Calu3 (cell line): ENCODE results near the gene TMEM184B. TPM values are rescaled to one million over a fixed set of nuclear protein-coding genes. Genes with fewer than 3 reads are reported as not detected.

Experiments
- BruUV-seq: library from RNA; stranded (reverse); fragments of 400-500 nt; replicated peaks from 2 replicates; lab custom pipeline; 2021; lab: Mats Ljungman, UMichigan
- CTCF ChIA-PET: fragments of 300-600 bp; sonication (Branson Sonifier 250); formaldehyde crosslinking; loops from one replicate; lab custom pipeline; 2022; ENCODE audit warnings: antibody characterized with exemption; lab: Charles Lee
- DNase-seq: peaks from one replicate; pipeline ENCODE4 v3.0.0; 2022
- H3K27ac Mint-ChIP-seq: one replicate; pipeline ENCODE4 v1.8.0; 2022; ENCODE audit warnings: mixed read lengths; ENCODE audit not compliant: unreplicated experiment
- H3K27me3 Mint-ChIP-seq: one replicate; pipeline ENCODE4 v1.8.0; 2022; ENCODE audit warnings: mixed read lengths; ENCODE audit not compliant: unreplicated experiment
- H3K36me3 Mint-ChIP-seq: one replicate; pipeline ENCODE4 v1.8.0; 2022; ENCODE audit warnings: mild to moderate bottlenecking, moderate library complexity, mixed read lengths; ENCODE audit not compliant: insufficient read depth, unreplicated experiment
- H3K4me1 Mint-ChIP-seq: one replicate; pipeline ENCODE4 v1.8.0; 2022; ENCODE audit warnings: mild to moderate bottlenecking, low read depth, mixed read lengths; ENCODE audit not compliant: unreplicated experiment
- H3K4me3 Mint-ChIP-seq: one replicate; pipeline ENCODE4 v1.8.0; 2022; ENCODE audit warnings: mild to moderate bottlenecking, low read depth, moderate library complexity, mixed read lengths; ENCODE audit not compliant: unreplicated experiment
- H3K9me3 Mint-ChIP-seq: one replicate; pipeline ENCODE4 v1.8.0; 2022; ENCODE audit warnings: low read depth, mixed read lengths; ENCODE audit not compliant: unreplicated experiment
- CTCF ChIP-seq: fragments of 200-600 bp; IDR thresholded peaks from one replicate; pipeline ENCODE4 v1.8.0; 2022; ENCODE audit warnings: antibody characterized with exemption; ENCODE audit not compliant: unreplicated experiment
- intact Hi-C: fragments of 100-400 bp; cut with micrococcal nuclease; formaldehyde crosslinking; loops from one replicate; pipeline ENCODE4 v1.10.0; 2022; ENCODE audit not compliant: unreplicated experiment
- total RNA-seq: library from RNA; stranded (reverse); gene quantifications from 2 replicates; pipeline ENCODE4 v1.2.3, GENCODE V29; 2022

The TMEM184B gene
- total RNA-seq, 1 experiment from 2014 or later = 114 TPM

DNA sequence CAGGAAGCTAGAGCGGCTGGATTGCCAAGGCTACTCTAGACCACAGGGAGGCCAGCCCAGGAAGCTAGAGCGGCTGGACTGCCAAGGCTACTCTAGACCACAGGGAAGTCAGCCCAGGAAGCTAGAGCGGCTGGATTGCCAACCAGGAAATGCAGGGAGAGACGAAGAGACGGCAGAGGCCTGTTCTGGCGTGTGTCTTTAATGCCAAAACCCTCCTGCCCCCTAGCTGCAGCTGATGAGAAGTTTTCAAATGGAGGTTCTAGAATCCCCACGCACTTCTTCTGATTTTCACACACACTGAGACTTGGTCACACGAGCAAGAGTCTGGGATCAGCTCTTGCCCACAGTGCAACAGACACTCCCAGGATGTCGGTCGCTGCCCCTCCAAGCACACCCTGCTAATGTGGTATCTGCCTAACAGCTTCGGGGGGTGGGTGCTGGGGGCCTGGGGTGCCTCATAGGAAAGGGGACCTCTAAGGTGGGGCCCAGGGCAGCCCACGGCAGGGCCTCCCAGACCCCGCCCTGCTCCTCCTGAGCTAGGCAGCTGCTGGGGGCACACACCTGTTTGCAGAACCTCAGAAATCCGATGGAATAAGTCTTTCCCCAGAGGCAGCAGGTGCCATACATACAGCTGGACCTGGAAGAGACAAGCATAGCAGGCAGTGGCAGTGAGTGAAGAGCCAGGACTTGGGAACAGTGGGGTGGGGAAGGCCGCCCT lies 42.5 kb downstream of the TMEM184B start:
- peaks cover 48% of the 10 kb centered on the region for H3K36me3 Mint-ChIP-seq
- DNase-seq = no peak
- H3K27me3 Mint-ChIP-seq = no peaks in the 10 kb centered on the region
- H3K9me3 Mint-ChIP-seq = no peaks in the 10 kb centered on the region
- CTCF ChIA-PET = interaction anchor here (0.7 kb wide), 2 partner anchors 58 to 115 kb away, joined by 3 to 6 read pairs; no protein-coding TSS in a partner anchor
- H3K4me3 Mint-ChIP-seq = peak overlapping the region; percentile 10
- intact Hi-C loops = no loop called here
- no peak for TF ChIP-seq CTCF
- no TSS peak for BruUV-seq
- peaks cover 33% of the 10 kb centered on the region for H3K4me1 Mint-ChIP-seq
- H3K27ac Mint-ChIP-seq = peak overlapping the region; percentile 73

DNA sequence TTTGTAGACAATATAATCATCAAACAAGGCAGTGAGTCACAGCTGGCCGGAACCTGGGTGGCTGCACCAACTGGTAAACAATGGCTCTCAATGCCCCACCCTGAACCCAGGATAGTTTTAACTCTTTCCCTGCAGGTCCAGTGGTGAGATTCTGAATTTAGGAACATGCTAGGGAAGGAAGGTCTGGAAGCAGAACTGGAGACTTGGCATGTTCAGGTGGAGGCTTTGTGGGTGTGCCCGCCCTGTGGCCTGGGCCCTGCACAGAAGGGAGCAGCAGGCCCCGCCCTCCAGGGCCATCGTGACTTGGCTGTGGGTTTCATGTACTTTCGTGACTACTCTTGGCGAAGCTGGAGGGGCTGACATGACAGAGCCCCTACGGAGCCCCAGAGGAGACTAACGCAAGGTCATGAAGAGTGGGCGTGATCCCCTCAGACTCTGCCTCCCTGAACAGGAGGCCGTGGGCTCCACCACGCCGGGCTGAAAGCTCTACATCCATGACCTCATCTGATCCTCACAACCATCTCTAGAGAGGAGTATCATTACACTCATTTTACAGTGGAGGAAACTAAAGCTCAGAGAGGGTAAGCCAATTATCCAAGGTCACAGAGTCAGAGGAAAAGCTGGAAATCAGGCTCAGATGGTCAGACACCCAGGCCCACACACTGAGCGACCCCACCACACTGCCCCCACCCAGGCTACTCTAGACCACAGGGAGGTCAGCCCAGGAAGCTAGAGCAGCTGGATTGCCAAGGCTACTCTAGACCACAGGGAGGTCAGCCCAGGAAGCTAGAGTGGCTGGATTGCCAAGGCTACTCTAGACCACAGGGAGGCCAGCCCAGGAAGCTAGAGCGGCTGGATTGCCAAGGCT lies 43.7 kb downstream of the TMEM184B start:
- peak overlapping the region; percentile 99 for H3K27ac Mint-ChIP-seq
- DNase-seq = peak; percentile 75

GRCh38 chr22:38228326-38228872 lies 44.4 kb downstream of the TMEM184B start:
- intact Hi-C loops = loop anchor here (1.0 kb wide), 1 partner anchor 11 kb away; no protein-coding TSS in a partner anchor
- TSS peak; percentile 90 for BruUV-seq
- no peaks in the 10 kb centered on the region for H3K27me3 Mint-ChIP-seq

More for the DNA sequence above, 43.7 kb downstream of the TMEM184B start:
- no peak for TF ChIP-seq CTCF
- intact Hi-C loops = loop anchor here (1.0 kb wide), 1 partner anchor 10 kb away; no protein-coding TSS in a partner anchor
- CTCF ChIA-PET = interaction anchor here (0.5 to 1.7 kb wide), 10 partner anchors 9 to 177 kb away, joined by 3 to 14 read pairs (median 4); no protein-coding TSS in a partner anchor
- Mint-ChIP-seq H3K36me3 (peaks cover 56% of the 10 kb centered on the region), H3K4me3 (peak overlapping the region; percentile 61), H3K9me3 (no peaks in the 10 kb centered on the region), H3K27me3 (no peaks in the 10 kb centered on the region), H3K4me1 (peaks cover 33% of the 10 kb centered on the region)
- no TSS peak for BruUV-seq

More at GRCh38 chr22:38228326-38228872, 44.4 kb downstream of the TMEM184B start:
- H3K4me1 Mint-ChIP-seq = peaks cover 36% of the 10 kb centered on the region
- H3K4me3 Mint-ChIP-seq = peak overlapping the region; percentile 61
- TF ChIP-seq CTCF = no peak
- CTCF ChIA-PET = interaction anchor here (0.5 to 1.7 kb wide), 9 partner anchors 9 to 176 kb away, joined by 3 to 14 read pairs (median 3); no protein-coding TSS in a partner anchor
- no peak for DNase-seq
- H3K36me3 Mint-ChIP-seq = peaks cover 56% of the 10 kb centered on the region
- peak overlapping the region; percentile 99 for H3K27ac Mint-ChIP-seq
- H3K9me3 Mint-ChIP-seq = no peaks in the 10 kb centered on the region
